Sigmoid colon (tissue), 3 donors: Measurements from ENCODE around the gene FAM149B1.

Experiments used
- POLR2A ChIP-seq, 2 donors: fragments of 450-650 bp; IDR thresholded peaks; one replicate each; pipeline ENCODE4 v1.6.1; 2016; ENCODE audit warnings: antibody characterized with exemption in 2 of 2, mild to moderate bottlenecking in 2 of 2, moderate library complexity in 2 of 2
- TF ChIP-seq, protein P1 (sequence below), 4 experiments: fragments of 450-650 bp in 3 of 4; fragments of 200-600 bp in 1 of 4; IDR thresholded peaks; one replicate each; pipeline ENCODE4 v1.5.1; 2016 to 2019; ENCODE audit warnings: antibody characterized with exemption in 4 of 4, mild to moderate bottlenecking in 3 of 4, moderate library complexity in 2 of 4

DNA sequence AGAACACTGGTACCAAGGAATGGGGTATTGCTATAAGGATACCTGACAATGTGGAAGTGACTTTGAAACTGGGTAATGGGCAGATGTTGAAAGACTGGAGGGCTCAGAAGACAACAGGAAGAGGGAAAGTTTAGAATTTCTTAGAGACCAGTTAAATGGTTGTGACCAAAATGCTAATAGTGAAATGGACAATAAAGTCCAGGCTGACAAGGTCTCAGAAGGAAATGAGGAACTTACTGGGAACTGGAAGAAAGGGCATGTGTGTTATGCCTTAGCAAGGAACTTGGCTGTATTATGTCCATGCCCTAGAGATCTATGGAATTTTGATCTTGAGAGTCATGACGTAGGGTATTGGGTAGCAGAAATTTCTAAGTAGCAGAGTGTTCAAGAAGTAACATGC is 38.0 kb downstream of the FAM149B1 start:
- TF ChIP-seq, protein P1, sequence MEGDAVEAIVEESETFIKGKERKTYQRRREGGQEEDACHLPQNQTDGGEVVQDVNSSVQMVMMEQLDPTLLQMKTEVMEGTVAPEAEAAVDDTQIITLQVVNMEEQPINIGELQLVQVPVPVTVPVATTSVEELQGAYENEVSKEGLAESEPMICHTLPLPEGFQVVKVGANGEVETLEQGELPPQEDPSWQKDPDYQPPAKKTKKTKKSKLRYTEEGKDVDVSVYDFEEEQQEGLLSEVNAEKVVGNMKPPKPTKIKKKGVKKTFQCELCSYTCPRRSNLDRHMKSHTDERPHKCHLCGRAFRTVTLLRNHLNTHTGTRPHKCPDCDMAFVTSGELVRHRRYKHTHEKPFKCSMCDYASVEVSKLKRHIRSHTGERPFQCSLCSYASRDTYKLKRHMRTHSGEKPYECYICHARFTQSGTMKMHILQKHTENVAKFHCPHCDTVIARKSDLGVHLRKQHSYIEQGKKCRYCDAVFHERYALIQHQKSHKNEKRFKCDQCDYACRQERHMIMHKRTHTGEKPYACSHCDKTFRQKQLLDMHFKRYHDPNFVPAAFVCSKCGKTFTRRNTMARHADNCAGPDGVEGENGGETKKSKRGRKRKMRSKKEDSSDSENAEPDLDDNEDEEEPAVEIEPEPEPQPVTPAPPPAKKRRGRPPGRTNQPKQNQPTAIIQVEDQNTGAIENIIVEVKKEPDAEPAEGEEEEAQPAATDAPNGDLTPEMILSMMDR (IDR thresholded peaks at IDR 0.05), result no peak
- no peak for TF ChIP-seq POLR2A (IDR thresholded peaks at IDR 0.05)
